OCI-LY7 (cell line): ENCODE measurements around the gene SLC22A25. TPM values are rescaled to one million over a fixed set of nuclear protein-coding genes. Genes with fewer than 3 reads are reported as not detected.

Source experiments
- BruUV-seq: library from RNA; stranded (reverse); fragments of 400-500 nt; replicated peaks from 2 replicates; lab custom pipeline; 2021; lab: Mats Ljungman, UMichigan
- CTCF ChIA-PET: fragments of 300-600 bp; sonication (Branson Sonifier 250); formaldehyde crosslinking; loops from one replicate; lab custom pipeline; 2022; ENCODE audit warnings: antibody characterized with exemption; ENCODE audit not compliant: unreplicated experiment; lab: Charles Lee
- POLR2A ChIA-PET: fragments of 300-600 bp; sonication (Branson Sonifier 250); formaldehyde crosslinking; loops from one replicate; lab custom pipeline; 2022; ENCODE audit warnings: antibody characterized with exemption; lab: Charles Lee
- DNase-seq: peaks from one replicate; pipeline ENCODE4 v3.0.0-alpha.2; 2015; ENCODE audit warnings: low spot score
- H2AFZ ChIP-seq: fragments of 200-600 bp; sonication (generic), shearing (Covaris generic); 2 replicates; pipeline ENCODE4 v1.6.1; 2014; ENCODE audit warnings: mild to moderate bottlenecking, antibody characterized with exemption, low read length, moderate library complexity
- H3K27ac ChIP-seq: fragments of 200-600 bp; sonication (generic); 2 replicates; pipeline ENCODE4 v1.5.1; 2014; ENCODE audit warnings: mixed run types, low read depth, mild to moderate bottlenecking, moderate library complexity, low read length, inconsistent platforms; ENCODE audit not compliant: poor library complexity, severe bottlenecking
- H3K36me3 ChIP-seq: fragments of 200-600 bp; sonication (generic); 2 replicates; pipeline ENCODE4 v1.6.1; 2014; ENCODE audit warnings: mild to moderate bottlenecking, antibody characterized with exemption, low read length, moderate library complexity, mixed read lengths; ENCODE audit not compliant: insufficient read depth
- H3K4me1 ChIP-seq: fragments of 200-600 bp; sonication (generic); 2 replicates; pipeline ENCODE4 v1.5.1; 2014; ENCODE audit warnings: mild to moderate bottlenecking, low read length; ENCODE audit not compliant: insufficient read depth, poor library complexity, severe bottlenecking
- H3K4me2 ChIP-seq: fragments of 200-600 bp; sonication (generic); 2 replicates; pipeline ENCODE4 v1.6.1; 2014; ENCODE audit warnings: mild to moderate bottlenecking, low read length
- H3K4me3 ChIP-seq: fragments of 200-600 bp; sonication (generic); 2 replicates; pipeline ENCODE4 v1.5.1; 2014; ENCODE audit warnings: mild to moderate bottlenecking, low read depth, low read length; ENCODE audit not compliant: poor library complexity, severe bottlenecking
- H3K79me2 ChIP-seq: fragments of 200-600 bp; sonication (generic); 2 replicates; pipeline ENCODE4 v1.6.1; 2016; ENCODE audit warnings: low read depth, mild to moderate bottlenecking, low read length, moderate library complexity, mixed read lengths; ENCODE audit not compliant: insufficient read depth
- H3K9me2 ChIP-seq: fragments of 200-600 bp; sonication (generic); 2 replicates; pipeline ENCODE4 v1.6.1; 2016; ENCODE audit warnings: mild to moderate bottlenecking, low read length, mixed read lengths; ENCODE audit not compliant: insufficient read depth
- H3K9me3 ChIP-seq: fragments of 200-600 bp; sonication (generic); 2 replicates; pipeline ENCODE4 v1.6.1; 2014; ENCODE audit warnings: mild to moderate bottlenecking, mixed run types, low read length, mixed read lengths
- H4K20me1 ChIP-seq: fragments of 200-600 bp; sonication (generic); 2 replicates; pipeline ENCODE4 v1.6.1; 2014; ENCODE audit warnings: mild to moderate bottlenecking, antibody characterized with exemption, low read length, moderate library complexity, mixed read lengths; ENCODE audit not compliant: insufficient read depth
- CTCF ChIP-seq: fragments of 200-600 bp; sonication (generic); conservative IDR thresholded peaks from 2 replicates; pipeline ENCODE4 v1.5.1; 2014; ENCODE audit warnings: mild to moderate bottlenecking, antibody characterized with exemption, low read length, moderate library complexity, mixed read lengths
- EZH2phosphoT487 ChIP-seq: fragments of 200-600 bp; sonication (generic); IDR thresholded peaks from 2 replicates; pipeline ENCODE4 v1.6.1; 2018; ENCODE audit warnings: low read depth, borderline replicate concordance, mild to moderate bottlenecking, mixed run types, antibody characterized with exemption, low read length, moderate library complexity, mixed read lengths
- intact Hi-C: fragments of 100-400 bp; cut with micrococcal nuclease; formaldehyde crosslinking; loops from one replicate; pipeline ENCODE4 v1.10.0; 2022; ENCODE audit not compliant: unreplicated experiment
- total RNA-seq, 2 experiments: library from RNA; depleted of rRNA in 1 of 2; stranded (reverse); fragments of >200 nt in 1 of 2; shearing (Covaris generic) in 1 of 2; gene quantifications; 2 replicates each; pipeline ENCODE4 v1.2.3, GENCODE V29; 2014 to 2022

SLC22A25 gene
- total RNA-seq, 2 experiments from 2014 or later: not detected

GRCh38 chr11:63274776-63275175, 31.4 kb upstream of the SLC22A25 start:
- Histone ChIP-seq H3K9me3 (no peaks in the 10 kb centered on the region), H3K4me1 (no peaks in the 10 kb centered on the region), H3K36me3 (no peaks in the 10 kb centered on the region), H3K4me3 (no peak overlapping the region), H3K79me2 (no peaks in the 10 kb centered on the region), H3K27ac (no peak overlapping the region), H4K20me1 (no peaks in the 10 kb centered on the region), H3K4me2 (no peak overlapping the region), H3K9me2 (no peaks in the 10 kb centered on the region), H2AFZ (no peak overlapping the region)
- intact Hi-C loops: no loop called here
- TF ChIP-seq EZH2phosphoT487 (no peak), CTCF (peak; percentile 39; the same call in 1 of the 2 replicates)
- ChIA-PET POLR2A (no interaction called here), CTCF (no interaction called here)
- no TSS peak for BruUV-seq
- DNase-seq: no peak

- Histone ChIP-seq H3K36me3 (no peaks in the 10 kb centered on the region), H4K20me1 (no peaks in the 10 kb centered on the region), H3K9me3 (no peaks in the 10 kb centered on the region), H2AFZ (no peak overlapping the region), H3K4me1 (no peaks in the 10 kb centered on the region), H3K79me2 (no peaks in the 10 kb centered on the region), H3K4me3 (no peak overlapping the region), H3K27ac (no peak overlapping the region), H3K4me2 (no peak overlapping the region), H3K9me2 (no peaks in the 10 kb centered on the region)
- POLR2A ChIA-PET: no interaction called here
- no peak for TF ChIP-seq CTCF
- TF ChIP-seq EZH2phosphoT487: no peak
- intact Hi-C loops: no loop called here
- DNase-seq: no peak
- CTCF ChIA-PET: no interaction called here
- BruUV-seq: no TSS peak
These were observed 30.3 kb upstream of the SLC22A25 start for GRCh38 chr11:63273685-63274084.

GRCh38 chr11:63262547-63262946, 19.1 kb upstream of the SLC22A25 start:
- no TSS peak for BruUV-seq
- no peak overlapping the region for H3K4me3 ChIP-seq

More at GRCh38 chr11:63262547-63262946, 19.1 kb upstream of the SLC22A25 start:
- Histone ChIP-seq H3K27ac (no peak overlapping the region), H3K4me2 (no peak overlapping the region), H3K4me1 (no peaks in the 10 kb centered on the region), H2AFZ (no peak overlapping the region), H3K9me3 (no peaks in the 10 kb centered on the region), H4K20me1 (no peaks in the 10 kb centered on the region), H3K9me2 (no peaks in the 10 kb centered on the region), H3K79me2 (no peaks in the 10 kb centered on the region), H3K36me3 (no peaks in the 10 kb centered on the region)
- POLR2A ChIA-PET: no interaction called here
- no peak for TF ChIP-seq EZH2phosphoT487
- TF ChIP-seq CTCF: no peak
- DNase-seq: no peak
- CTCF ChIA-PET: no interaction called here
- intact Hi-C loops: no loop called here
